ENCODE results near the gene CCDC146.

GRCh38 chr7:77269360-77270093 is 147.1 kb downstream of the CCDC146 start:
- TF ChIP-seq, protein P1, sequence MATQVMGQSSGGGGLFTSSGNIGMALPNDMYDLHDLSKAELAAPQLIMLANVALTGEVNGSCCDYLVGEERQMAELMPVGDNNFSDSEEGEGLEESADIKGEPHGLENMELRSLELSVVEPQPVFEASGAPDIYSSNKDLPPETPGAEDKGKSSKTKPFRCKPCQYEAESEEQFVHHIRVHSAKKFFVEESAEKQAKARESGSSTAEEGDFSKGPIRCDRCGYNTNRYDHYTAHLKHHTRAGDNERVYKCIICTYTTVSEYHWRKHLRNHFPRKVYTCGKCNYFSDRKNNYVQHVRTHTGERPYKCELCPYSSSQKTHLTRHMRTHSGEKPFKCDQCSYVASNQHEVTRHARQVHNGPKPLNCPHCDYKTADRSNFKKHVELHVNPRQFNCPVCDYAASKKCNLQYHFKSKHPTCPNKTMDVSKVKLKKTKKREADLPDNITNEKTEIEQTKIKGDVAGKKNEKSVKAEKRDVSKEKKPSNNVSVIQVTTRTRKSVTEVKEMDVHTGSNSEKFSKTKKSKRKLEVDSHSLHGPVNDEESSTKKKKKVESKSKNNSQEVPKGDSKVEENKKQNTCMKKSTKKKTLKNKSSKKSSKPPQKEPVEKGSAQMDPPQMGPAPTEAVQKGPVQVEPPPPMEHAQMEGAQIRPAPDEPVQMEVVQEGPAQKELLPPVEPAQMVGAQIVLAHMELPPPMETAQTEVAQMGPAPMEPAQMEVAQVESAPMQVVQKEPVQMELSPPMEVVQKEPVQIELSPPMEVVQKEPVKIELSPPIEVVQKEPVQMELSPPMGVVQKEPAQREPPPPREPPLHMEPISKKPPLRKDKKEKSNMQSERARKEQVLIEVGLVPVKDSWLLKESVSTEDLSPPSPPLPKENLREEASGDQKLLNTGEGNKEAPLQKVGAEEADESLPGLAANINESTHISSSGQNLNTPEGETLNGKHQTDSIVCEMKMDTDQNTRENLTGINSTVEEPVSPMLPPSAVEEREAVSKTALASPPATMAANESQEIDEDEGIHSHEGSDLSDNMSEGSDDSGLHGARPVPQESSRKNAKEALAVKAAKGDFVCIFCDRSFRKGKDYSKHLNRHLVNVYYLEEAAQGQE (IDR thresholded peaks at IDR 0.05; ENCODE audit: borderline replicate concordance): no peak
- TF ChIP-seq CTCF (IDR thresholded peaks at IDR 0.05; ENCODE audit: poor library complexity, severe bottlenecking) (no peak), TAF1 (IDR thresholded peaks at IDR 0.05; ENCODE audit: low read depth) (no peak), MXI1 (conservative IDR thresholded peaks at IDR 0.05; ENCODE audit: poor library complexity, severe bottlenecking) (no peak)

All from neural cell (in vitro differentiated cells).